Measurements from ENCODE around the gene EIPR1. TPM values are rescaled to one million over a fixed set of nuclear protein-coding genes. Genes with fewer than 3 reads are reported as not detected.

The EIPR1 gene
- total and polyA plus RNA-seq, 2 of the 4 experiments (the other 2 are of a cell fraction) = 46.5 to 67.4 TPM

DNA sequence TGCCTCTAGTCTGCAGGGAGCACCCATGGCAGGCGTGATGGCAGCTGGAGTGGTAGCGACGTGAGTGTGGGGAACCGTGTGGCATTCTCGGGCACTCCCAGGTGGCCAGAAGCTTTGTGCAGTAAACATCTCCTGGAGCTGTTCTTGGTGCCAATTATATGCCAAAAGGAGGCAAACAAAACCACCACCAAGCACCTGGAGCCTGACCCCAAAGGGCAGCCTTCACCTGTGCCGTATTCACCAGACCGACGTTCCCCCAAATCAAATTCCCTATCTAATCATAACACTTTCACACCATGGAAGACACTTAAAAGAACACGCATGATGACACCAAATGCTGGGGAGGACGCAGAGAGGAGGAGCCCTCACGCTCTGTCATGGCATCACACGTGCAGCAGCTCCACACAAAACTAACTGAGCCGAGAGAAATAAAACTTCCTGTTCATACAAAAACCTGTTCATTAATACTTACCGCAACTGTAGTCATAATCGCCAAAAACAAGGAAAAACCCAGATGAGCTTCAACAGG lies 123.6 kb downstream of the EIPR1 start:
- intact Hi-C loops (cut with micrococcal nuclease) = no loop called here

More for the DNA sequence above, 123.6 kb downstream of the EIPR1 start:
- peaks cover 6% of the 10 kb centered on the region; the same call in 1 of the 2 replicates for H3K36me3 ChIP-seq (ENCODE audit: control insufficient read depth, insufficient read depth, low read length)
- H3K14ac ChIP-seq (replicated peaks; ENCODE audit: low read depth, low read length) = no peak overlapping the region
- no peak overlapping the region for H3K4ac ChIP-seq (ENCODE audit: low read depth, low read length)
- no peak overlapping the region for H2BK5ac ChIP-seq (ENCODE audit: low read depth, low read length, poor library complexity, severe bottlenecking)
- H4K8ac ChIP-seq (ENCODE audit: low read depth in 2 of 2, low read length in 2 of 2) = no peak overlapping the region
- H2BK120ac ChIP-seq (ENCODE audit: low read depth, low read length) = no peak overlapping the region
- no peaks in the 10 kb centered on the region for H4K20me1 ChIP-seq (ENCODE audit: insufficient read depth, low read length)
- H3K4me2 ChIP-seq (ENCODE audit: low read depth, low read length) = no peak overlapping the region
- POLR2A ChIA-PET (ENCODE audit: unreplicated experiment) = no interaction called here
- DNase-seq (no peak), ATAC-seq (ENCODE audit: low read depth) (no peak)
- H3K27me3 ChIP-seq (ENCODE audit: control insufficient read depth, insufficient read depth, low read length) = no peaks in the 10 kb centered on the region
- H3K4me3 ChIP-seq (ENCODE audit: insufficient read depth, low read depth, low read length) = no peak overlapping the region
- no peaks in the 10 kb centered on the region; the same call in 1 of the 2 replicates for H3K9me3 ChIP-seq (ENCODE audit: control insufficient read depth, insufficient read depth, low read length)
- CTCF ChIA-PET = no interaction called here
- no peak overlapping the region for H2AFZ ChIP-seq (replicated peaks; ENCODE audit: low read length, poor library complexity)
- WGBS, 2 experiments (ENCODE audit: extremely low coverage in 2 of 2, insufficient read length in 1 of 2) = 100% methylated on average over 3 of the region's 15 CpGs; no CpG with 5 or more reads in 1 of the 2 experiments
- no peak overlapping the region for H3K23ac ChIP-seq (ENCODE audit: low read depth, low read length)
- no peak overlapping the region for H4K91ac ChIP-seq (ENCODE audit: insufficient read depth, low read depth, low read length)
- in situ Hi-C loops (cut with MboI; ENCODE audit: low sequenced_read_pairs) (no loop called here), dilution Hi-C loops (cut with HindIII; ENCODE audit: low sequenced_read_pairs, unreplicated experiment) (no loop called here)
- no peaks in the 10 kb centered on the region; the same call in 1 of the 2 replicates for H3K4me1 ChIP-seq (ENCODE audit: control insufficient read depth, insufficient read depth, low read length)
- H3K9me1 ChIP-seq (ENCODE audit: insufficient read depth, low read length) = no peaks in the 10 kb centered on the region
- no peak overlapping the region for H3K27ac ChIP-seq (ENCODE audit: insufficient read depth, low read length)
- H2BK20ac ChIP-seq (ENCODE audit: low read depth, low read length) = no peak overlapping the region
- no peak overlapping the region for H2AK9ac ChIP-seq (replicated peaks; ENCODE audit: low read depth, low read length, poor library complexity)
- TF ChIP-seq SMC3 (IDR thresholded peaks at IDR 0.05; ENCODE audit: low read depth, low read length) (no peak), RCOR1 (IDR thresholded peaks at IDR 0.05; ENCODE audit: insufficient replicate concordance, low read length) (no peak), RFX5 (IDR thresholded peaks at IDR 0.05; ENCODE audit: low read depth, low read length) (no peak), POLR2A (IDR thresholded peaks at IDR 0.05; ENCODE audit: low read depth, low read length) (no peak), RAD21 (IDR thresholded peaks at IDR 0.05; ENCODE audit: low read length) (no peak), BHLHE40 (IDR thresholded peaks at IDR 0.05; ENCODE audit: low read depth, low read length) (no peak), CEBPB (IDR thresholded peaks at IDR 0.05; ENCODE audit: low read depth, low read length) (no peak)
- TF ChIP-seq, protein P1, sequence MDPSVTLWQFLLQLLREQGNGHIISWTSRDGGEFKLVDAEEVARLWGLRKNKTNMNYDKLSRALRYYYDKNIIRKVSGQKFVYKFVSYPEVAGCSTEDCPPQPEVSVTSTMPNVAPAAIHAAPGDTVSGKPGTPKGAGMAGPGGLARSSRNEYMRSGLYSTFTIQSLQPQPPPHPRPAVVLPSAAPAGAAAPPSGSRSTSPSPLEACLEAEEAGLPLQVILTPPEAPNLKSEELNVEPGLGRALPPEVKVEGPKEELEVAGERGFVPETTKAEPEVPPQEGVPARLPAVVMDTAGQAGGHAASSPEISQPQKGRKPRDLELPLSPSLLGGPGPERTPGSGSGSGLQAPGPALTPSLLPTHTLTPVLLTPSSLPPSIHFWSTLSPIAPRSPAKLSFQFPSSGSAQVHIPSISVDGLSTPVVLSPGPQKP (IDR thresholded peaks at IDR 0.05; ENCODE audit: borderline replicate concordance, low read depth, low read length) = no peak
- no peak overlapping the region for H2AK5ac ChIP-seq (ENCODE audit: low read depth, low read length)
- H3K56ac ChIP-seq (ENCODE audit: extremely low read depth, insufficient read depth, low read length) = no peak overlapping the region
- H2BK15ac ChIP-seq (ENCODE audit: low read depth, low read length) = no peak overlapping the region
- no peak overlapping the region for H3K9ac ChIP-seq (ENCODE audit: low read depth, low read length)
- H4K5ac ChIP-seq (ENCODE audit: low read depth, low read length) = no peak overlapping the region
- H3K79me1 ChIP-seq (ENCODE audit: low read depth in 1 of 2, low read length in 2 of 2) = no peaks in the 10 kb centered on the region; a peak in 1 of 4 replicates
- no peak overlapping the region for H3K18ac ChIP-seq (ENCODE audit: low read depth, low read length)
- no TSS peak for BruUV-seq (replicated peaks)

Data from IMR-90 (cell line).